Stimulated activated naive CD4-positive, alpha-beta T cell treated with Interleukin-2 at 50 U/mL for 16 hours (primary cell): ENCODE measurements around the gene CLDN22.

Experiments used
- DNase-seq: peaks from one replicate; lab custom pipeline; 2025; lab: John Stamatoyannopoulos, UW

The CLDN22 gene

DNA sequence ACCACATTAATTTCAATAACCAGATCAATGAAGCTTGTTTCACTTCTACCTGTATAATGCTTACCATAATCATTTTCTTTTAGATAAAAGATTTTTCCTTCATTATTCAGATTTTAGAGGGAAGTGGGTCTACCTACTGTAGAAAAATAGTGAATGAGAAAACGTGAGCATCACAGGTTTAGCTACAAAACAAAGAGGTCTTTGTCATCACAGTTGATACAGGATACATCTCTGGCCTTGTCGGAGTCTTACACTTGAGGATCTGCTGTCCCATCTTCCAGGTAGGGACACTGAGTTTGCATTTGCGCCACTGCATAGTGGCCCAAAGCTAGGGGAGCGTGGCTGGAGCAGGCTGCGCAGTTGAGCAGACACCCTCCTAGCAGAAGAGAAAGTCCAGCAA is 1.4 kb upstream of the CLDN22 start:
- no peak for DNase-seq

DNA sequence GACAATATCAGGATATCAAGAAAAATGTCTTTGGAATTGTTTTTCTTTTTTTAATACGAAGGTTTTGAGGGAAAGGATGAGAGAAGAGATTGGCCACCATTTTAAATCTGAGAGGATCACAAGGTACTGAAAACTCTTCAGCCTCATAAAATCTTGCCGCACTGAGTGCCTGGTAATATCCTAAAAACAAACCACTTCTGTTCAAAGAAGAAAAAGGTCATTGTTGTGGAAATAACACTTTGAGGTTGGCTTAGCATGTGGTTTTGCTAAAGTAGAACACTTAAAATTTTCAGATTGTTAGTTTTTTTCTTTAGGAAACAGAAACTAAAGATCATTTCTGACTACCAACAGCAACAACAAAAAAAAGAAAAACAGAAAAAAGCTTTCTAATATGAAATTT is 1.0 kb upstream of the CLDN22 start:
- DNase-seq, result no peak

DNA sequence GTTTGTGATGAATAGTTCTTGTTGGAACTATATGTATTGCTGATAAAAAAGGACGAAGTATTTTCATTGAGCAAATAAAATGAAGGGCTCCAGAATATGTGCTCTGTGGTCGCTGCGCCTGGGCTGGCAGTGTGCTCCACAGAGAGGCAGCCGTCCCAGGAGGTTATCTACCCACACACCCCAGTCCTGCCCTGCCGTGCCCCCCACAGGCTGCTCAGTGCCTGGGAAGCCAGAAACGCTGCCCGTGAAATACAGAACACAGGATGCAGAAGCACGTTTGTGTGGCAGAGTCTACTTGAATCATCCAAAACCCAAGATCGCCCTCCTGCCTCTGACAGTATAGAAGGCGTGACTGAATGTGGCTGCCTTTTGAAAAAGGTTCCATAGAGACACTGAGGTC is 1.4 kb downstream of the CLDN22 start:
- DNase-seq, result no peak

DNA sequence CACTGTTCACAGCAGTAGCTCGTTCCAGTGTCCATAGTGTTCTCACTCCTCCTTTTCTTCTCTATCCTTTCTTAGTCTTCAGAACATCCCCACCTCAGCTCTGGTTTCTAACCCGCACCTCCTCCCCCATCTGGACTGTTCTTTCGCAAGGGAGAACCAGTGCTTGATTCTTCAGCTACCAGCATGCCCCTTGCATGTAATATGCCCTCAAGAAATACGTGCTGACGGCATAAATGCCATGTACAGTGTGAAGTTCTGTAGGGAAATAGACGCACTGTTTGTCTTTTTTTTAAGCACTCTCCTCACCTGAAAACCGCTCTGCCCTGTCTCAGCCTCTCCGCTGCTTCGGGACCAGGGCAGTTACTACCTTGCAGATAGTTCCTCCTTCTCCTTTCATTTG is 5.3 kb downstream of the CLDN22 start:
- no peak for DNase-seq

DNA sequence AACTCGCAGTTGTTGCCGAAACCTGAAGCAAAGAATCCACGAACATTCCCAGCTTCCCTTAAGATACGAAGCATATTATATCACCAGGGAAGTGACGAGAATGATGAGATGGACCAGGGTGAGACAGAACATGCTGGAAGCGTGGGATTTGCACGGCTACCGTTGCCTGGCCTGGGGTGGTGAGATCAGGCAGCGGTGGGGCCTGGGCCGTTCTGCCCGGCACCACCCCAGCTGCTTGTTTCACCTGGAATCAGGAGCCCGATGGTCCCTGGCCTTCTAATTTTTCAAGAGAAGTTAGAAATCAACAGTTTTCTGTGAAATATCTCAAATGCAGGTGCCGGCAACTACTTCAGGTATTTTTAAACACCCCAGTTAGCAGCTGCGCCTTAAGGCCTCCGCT is 5.7 kb downstream of the CLDN22 start:
- no peak for DNase-seq

DNA sequence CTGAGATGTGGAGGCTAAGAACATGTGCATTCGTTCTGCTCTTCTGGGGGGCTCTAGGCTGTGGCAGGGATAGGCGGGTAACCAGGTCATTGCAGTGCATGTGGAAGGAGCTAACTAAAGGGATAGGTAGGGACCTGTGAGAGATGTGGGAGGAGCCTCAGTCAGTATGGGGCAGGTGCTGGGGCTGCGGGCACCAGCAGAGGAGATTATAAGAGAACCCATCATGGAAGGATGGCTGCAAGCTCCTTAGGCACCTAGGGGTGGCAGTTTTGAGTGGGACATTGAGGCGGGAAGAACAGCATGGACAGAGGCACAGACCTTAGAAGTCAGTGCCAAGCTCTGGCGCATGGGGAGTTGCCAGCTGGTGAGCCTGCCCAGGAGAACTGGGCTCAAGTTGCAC is 7.2 kb downstream of the CLDN22 start:
- no peak for DNase-seq

DNA sequence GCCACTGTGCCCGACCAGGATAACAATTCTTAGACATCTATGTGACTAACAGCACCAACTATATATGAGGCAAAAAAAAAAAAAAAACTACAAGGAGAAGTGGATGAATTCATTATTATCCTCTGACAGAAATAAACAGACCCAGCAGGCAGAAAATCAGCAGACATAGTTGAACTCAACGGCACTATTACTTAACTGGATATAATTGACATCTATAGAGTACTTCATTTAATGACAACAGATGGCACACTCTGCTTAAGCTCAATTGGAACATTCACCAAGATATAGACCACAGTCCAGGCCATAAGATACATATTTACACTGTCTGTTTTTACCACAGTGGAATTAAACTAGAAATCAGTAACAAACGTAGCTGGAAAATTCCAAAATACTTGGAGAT is 13.3 kb downstream of the CLDN22 start:
- no peak for DNase-seq

DNA sequence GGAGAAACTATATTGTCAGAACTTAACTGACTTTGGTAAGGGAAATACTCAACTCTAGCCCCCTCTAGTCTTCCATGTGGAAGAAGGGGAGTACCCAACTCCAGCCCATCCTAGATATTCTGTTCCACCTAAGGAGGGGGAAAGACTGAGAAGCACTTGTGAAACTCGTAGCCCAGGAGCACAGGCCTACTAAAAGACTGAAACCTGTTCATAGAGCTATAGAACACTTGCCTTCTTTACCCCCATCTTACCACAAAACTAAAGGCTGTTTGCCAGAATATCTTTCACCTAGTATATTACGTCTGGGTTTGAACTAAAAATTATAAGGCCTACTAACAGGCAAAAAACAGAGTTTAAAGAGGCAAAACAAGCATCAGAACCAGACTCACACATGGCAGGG is 15.5 kb downstream of the CLDN22 start:
- no peak for DNase-seq

DNA sequence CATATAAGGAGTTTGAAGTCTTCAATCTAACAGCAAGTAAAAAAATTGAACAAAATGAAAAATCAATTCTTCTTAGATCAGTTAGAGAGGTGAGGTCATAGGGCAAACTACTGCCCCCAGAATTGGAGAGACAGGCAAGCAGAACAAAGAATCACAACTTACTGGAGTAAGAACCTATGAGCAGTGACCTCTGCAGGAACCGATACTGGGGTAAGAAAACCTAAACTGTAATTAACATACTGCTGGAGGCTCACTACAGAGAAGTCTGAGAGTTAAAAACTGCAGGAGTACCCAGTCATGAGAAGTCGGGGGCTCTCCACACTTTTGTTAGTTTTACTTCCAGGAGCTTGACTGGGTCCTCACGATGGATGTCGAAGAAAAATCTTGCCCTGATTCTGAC is 16.0 kb downstream of the CLDN22 start:
- DNase-seq, result no peak

DNA sequence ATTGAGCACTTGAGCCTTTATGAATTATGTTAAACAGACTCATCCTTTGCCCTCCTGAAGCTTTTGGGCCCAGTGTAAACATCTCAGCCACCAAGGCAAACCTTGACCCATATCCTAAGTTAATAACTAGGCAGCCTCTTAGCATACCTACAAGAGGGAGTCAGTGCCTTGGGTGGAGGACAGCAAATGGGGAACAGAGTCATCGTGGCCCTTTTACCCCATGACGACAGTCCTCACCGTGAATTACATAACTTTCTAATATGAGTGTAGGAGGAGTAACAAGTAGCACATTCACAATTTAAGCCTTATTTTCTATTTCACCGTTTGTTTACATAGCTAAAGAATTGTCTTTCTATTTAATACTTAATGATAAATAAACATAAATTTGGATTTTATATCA is 16.8 kb downstream of the CLDN22 start:
- no peak for DNase-seq

DNA sequence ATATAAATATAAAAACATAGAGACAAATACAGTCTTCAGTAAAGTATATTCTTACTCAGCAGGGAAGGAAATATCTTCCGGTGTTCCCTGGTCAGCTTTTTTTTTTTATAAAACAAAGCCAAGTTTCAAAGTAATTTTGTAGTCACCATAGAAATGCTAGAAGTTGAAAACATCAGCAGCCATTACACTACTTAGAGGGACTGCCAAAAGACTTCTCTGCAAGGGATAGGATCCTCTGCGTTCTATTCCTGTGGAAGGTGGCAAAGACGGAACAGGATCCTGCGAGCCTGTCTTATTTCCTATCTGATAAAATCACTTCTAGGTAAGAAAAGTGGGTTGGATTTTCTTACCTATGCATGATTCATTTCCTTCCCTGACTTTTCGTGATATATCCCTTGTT is 19.4 kb downstream of the CLDN22 start:
- DNase-seq, result no peak

DNA sequence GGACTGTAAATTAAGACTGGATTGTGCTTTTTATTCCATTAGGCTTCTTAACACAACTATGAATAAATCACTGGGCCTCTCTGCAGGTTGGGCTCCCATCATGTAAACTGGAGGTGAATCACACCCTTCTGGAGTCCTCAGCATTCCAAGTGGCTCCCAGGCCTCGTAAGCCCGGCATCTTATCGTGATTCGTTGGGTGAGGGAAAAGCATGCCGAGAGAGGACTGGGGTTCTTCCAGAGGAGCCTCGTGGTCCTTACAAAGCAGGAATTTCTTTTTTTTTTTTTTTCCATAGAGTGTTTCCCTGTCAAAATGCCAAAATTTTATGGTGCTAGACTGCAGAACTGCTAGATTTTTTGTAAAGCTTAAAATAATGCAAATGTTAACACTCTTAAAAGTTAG is 20.0 kb downstream of the CLDN22 start:
- no peak for DNase-seq

DNA sequence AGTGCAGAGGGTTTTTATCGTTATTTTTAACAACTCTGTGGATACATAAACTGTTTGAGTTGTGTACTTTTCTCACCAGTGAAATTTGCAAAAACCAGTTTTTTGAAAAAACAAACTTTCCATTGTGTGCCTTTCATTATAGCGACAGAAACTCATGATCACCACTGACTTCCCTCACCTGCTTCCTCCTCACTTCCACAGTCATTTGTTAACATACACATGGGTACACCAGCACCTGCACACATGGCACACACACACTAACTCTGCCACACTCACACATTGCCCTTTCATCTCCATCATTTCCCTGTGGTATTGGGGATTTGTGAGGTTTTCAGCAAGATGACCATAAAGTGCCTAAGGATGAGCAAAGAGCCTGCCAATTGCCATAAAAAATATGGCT is 20.6 kb downstream of the CLDN22 start:
- DNase-seq, result no peak

DNA sequence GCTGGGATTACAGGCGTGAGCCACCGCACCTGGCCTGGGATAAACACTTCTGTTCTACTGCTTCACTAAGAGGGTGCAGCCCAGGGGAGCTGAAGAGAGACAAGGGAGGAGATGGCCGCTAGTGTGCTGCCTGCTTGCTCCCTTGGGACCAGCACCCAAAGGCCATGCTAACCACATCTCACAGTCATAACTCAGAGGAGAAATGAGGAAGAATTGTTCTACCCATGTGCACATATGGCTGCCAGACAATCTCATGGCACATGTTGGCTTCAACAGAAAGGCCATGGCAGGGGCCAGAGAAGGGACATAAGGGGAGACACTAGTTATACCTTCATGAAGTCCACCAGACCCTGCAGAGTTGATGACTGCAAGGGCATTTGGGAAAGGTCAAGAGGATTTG is 22.4 kb downstream of the CLDN22 start:
- no peak for DNase-seq

DNA sequence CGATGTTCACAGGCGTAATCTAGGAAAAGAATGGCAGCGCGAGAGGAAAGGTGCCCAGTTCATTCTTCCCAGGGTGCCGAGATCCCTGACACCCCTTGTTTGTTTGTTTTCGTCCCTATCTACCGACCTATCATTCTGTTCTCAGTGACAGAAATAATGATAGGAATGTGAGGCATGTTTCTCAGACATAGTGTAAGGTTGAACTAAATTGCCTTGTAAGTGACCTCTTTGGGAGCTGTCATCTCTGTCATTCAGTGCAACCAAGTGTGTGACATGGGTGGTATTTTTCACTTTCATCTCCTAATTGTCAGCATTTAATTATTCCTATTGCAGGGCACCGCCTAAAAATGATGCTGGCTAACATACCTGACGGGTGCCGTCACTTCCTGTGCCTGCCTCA is 24.4 kb downstream of the CLDN22 start:
- DNase-seq, result no peak

DNA sequence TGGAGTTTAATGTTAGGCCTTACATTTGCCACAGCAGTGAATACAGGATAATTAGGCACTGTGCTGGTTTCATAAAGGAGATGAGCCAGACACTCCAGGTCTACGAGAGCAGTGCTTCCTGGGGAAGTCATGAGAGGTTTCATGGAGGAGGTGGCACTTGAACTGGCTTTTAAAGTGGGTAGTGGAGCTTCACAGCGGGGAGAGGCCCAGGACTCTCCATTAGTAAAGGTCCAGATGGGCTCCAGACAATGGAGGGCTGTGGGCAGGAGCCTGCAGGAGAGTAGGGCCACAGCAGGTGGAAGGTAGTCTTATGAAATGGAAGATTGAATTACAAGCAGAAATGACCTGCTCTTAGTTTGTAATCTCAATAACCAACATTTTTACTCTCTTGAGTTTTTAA is 29.0 kb downstream of the CLDN22 start:
- no peak for DNase-seq

DNA sequence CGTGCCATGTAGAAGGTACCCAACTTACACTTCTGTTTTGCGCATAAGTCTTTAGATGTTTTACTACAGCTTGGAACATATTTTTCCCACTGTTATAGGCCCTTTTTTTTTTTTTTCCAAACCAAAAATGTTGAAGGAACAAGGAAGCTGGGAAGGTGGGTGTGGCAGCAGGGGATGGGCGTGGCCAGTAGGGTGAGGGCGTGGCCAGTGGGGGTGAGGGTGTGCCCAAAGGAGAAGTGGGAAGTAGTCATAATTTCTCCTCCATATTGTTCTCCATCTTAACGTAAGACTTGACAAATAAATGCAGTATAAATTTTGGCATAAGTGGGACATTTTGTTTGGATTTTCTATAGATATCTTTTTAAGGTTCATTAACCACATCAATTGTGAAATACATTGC is 30.4 kb downstream of the CLDN22 start:
- DNase-seq, result no peak

DNA sequence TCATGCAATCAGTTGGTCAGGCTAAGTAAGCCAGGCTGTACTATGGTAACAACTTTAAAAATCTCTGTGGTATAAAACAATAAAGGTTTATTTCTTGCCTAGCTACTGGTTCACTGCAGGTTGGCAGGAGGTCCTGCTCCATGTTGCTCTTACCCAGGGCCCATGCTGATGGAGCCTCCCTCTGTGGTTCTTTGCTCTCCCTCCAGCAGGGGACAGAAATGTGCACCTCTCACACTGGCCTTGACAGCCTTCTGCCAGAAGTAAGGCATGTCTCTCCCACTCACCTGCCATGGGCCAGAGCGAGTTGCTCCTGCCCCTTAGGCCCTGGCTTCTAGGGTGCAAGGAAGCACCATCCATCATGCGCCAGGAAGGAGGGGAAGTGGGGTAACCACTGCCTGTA is 31.1 kb downstream of the CLDN22 start:
- DNase-seq, result no peak

DNA sequence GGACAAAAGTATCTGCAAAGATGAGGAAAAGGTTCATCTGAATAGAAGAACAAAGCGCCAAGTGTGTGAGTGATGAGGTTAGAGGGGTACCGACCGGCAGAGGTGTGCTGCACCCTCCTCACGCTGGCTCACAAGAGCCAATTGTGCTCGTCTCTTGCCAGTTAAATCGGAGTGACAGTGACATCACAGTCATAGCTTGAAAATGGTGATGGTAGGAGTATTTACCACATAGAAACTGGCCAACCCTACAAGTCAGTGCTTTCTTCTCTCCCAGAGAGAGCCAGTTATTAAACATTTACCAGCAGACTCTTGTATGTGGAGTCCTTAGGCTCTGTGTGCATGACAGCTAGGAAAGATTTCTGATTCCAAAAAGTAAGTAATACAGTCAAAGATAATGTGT is 32.4 kb downstream of the CLDN22 start:
- DNase-seq, result no peak

DNA sequence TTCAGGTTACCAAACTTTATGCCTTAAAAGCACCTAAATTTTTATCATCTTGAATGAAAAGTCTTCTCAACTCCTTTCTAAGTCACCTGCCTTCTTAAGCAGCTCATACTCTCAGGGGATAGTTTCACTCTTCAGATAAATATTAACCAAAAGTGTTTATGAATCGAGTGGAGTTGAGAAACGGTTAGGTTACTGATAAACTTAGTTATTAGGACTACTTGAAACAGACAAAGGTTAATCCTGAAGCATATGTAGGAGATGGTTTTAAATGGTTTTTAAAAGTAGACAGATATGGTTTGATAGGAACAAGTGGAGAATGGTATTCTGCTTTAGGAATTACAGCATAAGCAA is 32.8 kb downstream of the CLDN22 start:
- DNase-seq, result no peak

DNA sequence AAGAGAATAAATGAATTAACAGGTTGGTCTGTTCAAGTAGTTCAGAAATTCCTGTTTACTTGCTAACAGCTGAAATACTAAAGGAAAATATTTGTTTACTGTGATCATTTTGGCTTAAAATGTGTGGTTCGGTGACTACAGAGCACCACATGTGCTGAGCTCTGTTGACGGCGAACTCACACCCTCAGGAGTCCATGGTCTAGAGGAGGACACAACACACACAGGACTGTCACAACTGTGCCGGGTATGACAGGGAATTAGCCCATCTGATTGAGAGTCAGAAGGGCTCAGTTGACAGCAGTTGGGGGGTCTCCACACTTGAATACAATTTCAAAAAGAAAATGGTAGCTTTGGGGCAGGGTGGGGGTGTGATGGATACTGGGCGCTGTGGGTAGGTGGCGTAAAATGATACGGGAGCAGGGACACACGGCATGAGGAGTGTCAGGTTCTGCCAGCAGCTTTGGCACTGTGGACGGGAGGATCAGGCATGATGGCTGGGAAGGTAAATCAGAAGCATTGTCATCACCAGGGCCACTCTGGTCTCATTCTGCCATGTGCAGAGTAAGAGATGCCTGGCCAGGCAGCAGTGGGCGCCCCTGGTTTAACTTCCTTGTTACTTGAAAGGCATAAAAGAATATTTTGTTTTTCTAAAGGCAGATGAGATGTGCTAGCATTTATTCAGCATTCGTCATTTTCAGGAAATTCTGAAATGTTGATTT is 33.3 kb downstream of the CLDN22 start:
- DNase-seq, result no peak

DNA sequence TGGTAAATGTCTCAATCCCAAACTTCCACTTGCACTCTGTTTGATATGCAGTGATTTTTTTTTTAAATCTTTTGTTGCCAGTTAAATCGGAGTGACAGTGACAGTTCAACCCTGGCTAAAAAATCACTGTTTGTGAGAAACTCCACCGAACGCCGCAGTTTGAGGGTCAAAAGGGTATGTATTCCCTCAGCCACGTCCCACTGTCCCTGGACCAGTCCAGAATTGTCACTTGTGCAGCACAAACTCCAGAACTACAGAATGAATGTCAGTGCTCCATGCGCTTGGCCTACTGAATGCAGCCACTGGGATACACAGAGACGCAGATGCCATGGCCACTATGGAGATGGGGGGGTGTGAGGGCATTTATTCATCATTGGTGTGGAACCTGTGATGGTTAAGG is 34.2 kb downstream of the CLDN22 start:
- DNase-seq, result no peak

DNA sequence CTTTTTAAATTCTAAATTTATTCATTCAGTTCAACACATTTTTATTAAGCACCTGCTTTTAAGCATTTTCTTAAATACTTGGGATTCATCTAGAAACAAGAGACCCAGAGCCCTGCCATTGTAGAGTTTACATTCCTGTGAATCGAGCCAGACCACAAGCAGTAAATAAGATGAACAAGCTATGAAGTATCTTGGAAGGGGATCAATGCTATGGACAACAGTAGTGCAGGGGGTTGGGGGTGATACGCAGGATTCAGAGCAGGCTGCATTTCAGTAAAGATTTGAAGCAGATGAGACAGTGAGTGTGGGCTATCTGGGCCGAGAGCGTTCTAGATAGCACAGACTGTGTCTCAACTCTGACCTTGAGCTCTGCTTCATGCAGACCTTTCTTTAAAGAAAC is 35.1 kb downstream of the CLDN22 start:
- no peak for DNase-seq

DNA sequence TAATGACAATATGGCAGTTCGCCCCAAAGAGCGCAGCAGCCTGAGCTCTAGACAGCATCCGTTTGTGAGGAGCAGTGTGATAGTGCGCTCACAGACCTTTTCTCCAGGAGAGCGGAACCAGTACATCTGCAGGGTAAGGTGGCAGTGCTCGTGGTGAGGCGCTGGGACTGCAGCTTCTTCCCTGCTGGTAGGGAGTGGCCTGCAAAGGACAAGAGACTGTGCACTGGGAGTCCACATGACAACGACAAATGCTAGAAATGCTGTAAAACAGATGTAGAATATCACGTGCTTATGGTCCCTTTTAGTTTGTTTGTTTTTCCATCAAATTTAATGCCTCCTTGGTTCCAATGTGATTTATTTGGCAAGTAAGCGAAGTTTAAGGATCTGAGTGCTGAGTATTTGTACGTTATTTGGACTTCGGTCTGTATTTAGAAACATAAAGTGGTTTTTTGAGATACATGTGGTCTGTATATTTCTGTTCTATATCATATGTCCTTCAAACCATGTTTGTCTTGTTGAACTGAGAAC is 35.8 kb downstream of the CLDN22 start:
- DNase-seq, result no peak

DNA sequence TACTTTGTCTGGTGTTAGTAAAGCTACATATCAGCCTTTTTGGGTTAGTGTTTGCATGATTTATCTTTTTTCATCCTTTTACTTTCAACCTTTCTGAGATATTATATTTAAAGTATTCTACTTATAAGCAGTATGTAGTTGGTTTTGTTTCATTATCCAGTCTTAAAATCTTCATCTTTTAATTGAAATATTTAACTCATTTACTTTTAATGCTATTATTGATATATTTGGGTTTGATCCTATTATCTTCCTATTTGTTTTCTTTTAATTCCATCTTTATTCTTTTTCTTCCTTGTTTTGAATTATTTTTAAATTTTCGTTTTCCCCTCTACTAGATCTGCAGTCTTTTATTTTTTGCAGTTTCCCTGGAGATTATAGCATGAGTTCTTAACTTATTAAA is 44.0 kb downstream of the CLDN22 start:
- no peak for DNase-seq
